H9 (cell line): ENCODE results near the gene LRRC52. TPM values are rescaled to one million over a fixed set of nuclear protein-coding genes. Genes with fewer than 3 reads are reported as not detected.

ENCODE experiments used
- DNase-seq: peaks from one replicate; pipeline ENCODE4 v3.0.0-alpha.2; 2017
- H2AFZ ChIP-seq: one replicate; pipeline ENCODE4 v1.6.1; 2013; ENCODE audit warnings: mild to moderate bottlenecking, low read length, control low read depth, moderate library complexity
- H2AK5ac ChIP-seq: 2 replicates; pipeline ENCODE4 v1.6.1; 2013; ENCODE audit warnings: low read length, control low read depth, mixed read lengths; ENCODE audit not compliant: insufficient read length
- H2BK120ac ChIP-seq: one replicate; pipeline ENCODE4 v1.6.1; 2013; ENCODE audit warnings: low read depth, mild to moderate bottlenecking, low read length, control low read depth, inconsistent platforms; ENCODE audit not compliant: poor library complexity, severe bottlenecking
- H2BK12ac ChIP-seq: 2 replicates; pipeline ENCODE4 v1.6.1; 2013; ENCODE audit warnings: low read length, control low read depth, mixed read lengths, low read depth; ENCODE audit not compliant: insufficient read length
- H2BK15ac ChIP-seq: 2 replicates; pipeline ENCODE4 v1.6.1; 2013; ENCODE audit warnings: low read depth, low read length, control low read depth
- H2BK20ac ChIP-seq: one replicate; pipeline ENCODE4 v1.6.1; 2013; ENCODE audit warnings: low read depth, mild to moderate bottlenecking, low read length, control low read depth, inconsistent platforms; ENCODE audit not compliant: poor library complexity, severe bottlenecking
- H2BK5ac ChIP-seq: 2 replicates; pipeline ENCODE4 v1.6.1; 2013; ENCODE audit warnings: low read length, control low read depth, mixed read lengths; ENCODE audit not compliant: insufficient read length
- H3K14ac ChIP-seq: 2 replicates; pipeline ENCODE4 v1.6.1; 2013; ENCODE audit warnings: low read length, control low read depth; ENCODE audit not compliant: insufficient read depth
- H3K18ac ChIP-seq: 2 replicates; pipeline ENCODE4 v1.6.1; 2013; ENCODE audit warnings: low read depth, mild to moderate bottlenecking, mixed read lengths, low read length, control low read depth; ENCODE audit not compliant: insufficient read length
- H3K23ac ChIP-seq: 2 replicates; pipeline ENCODE4 v1.6.1; 2013; ENCODE audit warnings: low read length, control low read depth, mixed read lengths, low read depth; ENCODE audit not compliant: insufficient read length
- H3K23me2 ChIP-seq: 2 replicates; pipeline ENCODE4 v1.6.1; 2013; ENCODE audit warnings: low read depth, mild to moderate bottlenecking, mixed read lengths, low read length, control low read depth; ENCODE audit not compliant: insufficient read length, poor library complexity, severe bottlenecking
- H3K27ac ChIP-seq: 2 replicates; pipeline ENCODE4 v1.5.1; 2013; ENCODE audit warnings: low read length, control low read depth, mixed read lengths, low read depth; ENCODE audit not compliant: insufficient read length
- H3K27me3 ChIP-seq: 2 replicates; pipeline ENCODE4 v1.6.1; 2013; ENCODE audit warnings: low read length, control low read depth, inconsistent platforms; ENCODE audit not compliant: insufficient read depth
- H3K4ac ChIP-seq: 2 replicates; pipeline ENCODE4 v1.6.1; 2013; ENCODE audit warnings: low read depth, mild to moderate bottlenecking, control low read depth, inconsistent platforms, low read length, moderate library complexity
- H3K4me1 ChIP-seq: 2 replicates; pipeline ENCODE4 v1.6.1; 2013; ENCODE audit warnings: low read length, control low read depth, inconsistent platforms; ENCODE audit not compliant: insufficient read depth
- H3K4me2 ChIP-seq: 2 replicates; pipeline ENCODE4 v1.6.1; 2013; ENCODE audit warnings: low read length, control low read depth, mixed read lengths; ENCODE audit not compliant: insufficient read length, insufficient read depth
- H3K56ac ChIP-seq: 2 replicates; pipeline ENCODE4 v1.6.1; 2013; ENCODE audit warnings: low read depth, mild to moderate bottlenecking, mixed read lengths, low read length, control low read depth; ENCODE audit not compliant: insufficient read length
- H3K79me1 ChIP-seq: 2 replicates; pipeline ENCODE4 v1.6.1; 2013; ENCODE audit warnings: low read depth, mild to moderate bottlenecking, moderate library complexity, low read length, control low read depth, inconsistent platforms; ENCODE audit not compliant: insufficient read depth, poor library complexity, severe bottlenecking
- H3K79me2 ChIP-seq: 2 replicates; pipeline ENCODE4 v1.6.1; 2013; ENCODE audit warnings: low read length, control low read depth, inconsistent platforms; ENCODE audit not compliant: insufficient read depth
- H3K9ac ChIP-seq: 2 replicates; pipeline ENCODE4 v1.6.1; 2013; ENCODE audit warnings: low read length, control low read depth, mixed read lengths; ENCODE audit not compliant: insufficient read length; ENCODE audit errors: extremely low read depth
- H3K9me3 ChIP-seq: one replicate; pipeline ENCODE4 v1.6.1; 2013; ENCODE audit warnings: low read depth, low read length, inconsistent platforms; ENCODE audit not compliant: control insufficient read depth
- H3T11ph ChIP-seq: one replicate; pipeline ENCODE4 v1.6.1; 2013; ENCODE audit warnings: mild to moderate bottlenecking, low read length, control low read depth, inconsistent platforms
- H4K20me1 ChIP-seq: one replicate; pipeline ENCODE4 v1.6.1; 2013; ENCODE audit not compliant: control insufficient read depth, insufficient read length, insufficient read depth
- H4K5ac ChIP-seq: 2 replicates; pipeline ENCODE4 v1.6.1; 2013; ENCODE audit warnings: low read depth, mild to moderate bottlenecking, mixed read lengths, low read length, control low read depth; ENCODE audit not compliant: insufficient read length
- H4K8ac ChIP-seq: replicated peaks from 2 replicates; pipeline ENCODE4 v1.6.1; 2013; ENCODE audit warnings: low read length, control low read depth, mixed read lengths, low read depth; ENCODE audit not compliant: insufficient read length
- H4K91ac ChIP-seq: 2 replicates; pipeline ENCODE4 v1.6.1; 2013; ENCODE audit warnings: low read depth, mild to moderate bottlenecking, moderate library complexity, mixed read lengths, low read length, control low read depth; ENCODE audit not compliant: insufficient read length
- H3K27ac Mint-ChIP-seq, 3 experiments: 2 replicates in 2 of 3; 3 replicates in 1 of 3; pipeline ENCODE4 v1.8.0; 2020 to 2021; ENCODE audit warnings: mixed read lengths in 3 of 3, mild to moderate bottlenecking in 1 of 3, moderate library complexity in 1 of 3
- H3K27me3 Mint-ChIP-seq: 2 replicates; pipeline ENCODE4 v1.8.0; 2021; ENCODE audit warnings: low read depth, mild to moderate bottlenecking, moderate library complexity, mixed read lengths
- H3K36me3 Mint-ChIP-seq, 3 experiments: 2 replicates in 2 of 3; 3 replicates in 1 of 3; pipeline ENCODE4 v1.8.0; 2020 to 2021; ENCODE audit warnings: low read depth in 3 of 3, mixed read lengths in 3 of 3; ENCODE audit not compliant: insufficient read depth in 1 of 3
- H3K4me1 Mint-ChIP-seq, 2 experiments: 2 replicates each; pipeline ENCODE4 v1.8.0; 2020; ENCODE audit warnings: mixed read lengths in 2 of 2
- H3K4me3 Mint-ChIP-seq, 2 experiments: 2 replicates in 1 of 2; 3 replicates in 1 of 2; pipeline ENCODE4 v1.8.0; 2020 to 2021; ENCODE audit warnings: mild to moderate bottlenecking in 2 of 2, mixed read lengths in 2 of 2, moderate library complexity in 1 of 2
- H3K9me3 Mint-ChIP-seq, 2 experiments: 2 replicates in 1 of 2; 3 replicates in 1 of 2; pipeline ENCODE4 v1.8.0; 2020; ENCODE audit warnings: mild to moderate bottlenecking in 2 of 2, mixed read lengths in 2 of 2, moderate library complexity in 1 of 2
- total RNA-seq: library from RNA; stranded (reverse); gene quantifications from 2 replicates; pipeline ENCODE4 v1.2.1, GENCODE V29; 2021
- TF ChIP-seq, protein P1 (sequence below): fragments of 200-600 bp; sonication (generic); conservative IDR thresholded peaks from 3 replicates; pipeline ENCODE4 v1.8.0; 2021; ENCODE audit warnings: antibody characterized with exemption, mild to moderate bottlenecking

Gene LRRC52
- total RNA-seq, 1 experiment from 2014 or later: not detected

GRCh38 chr1:165574295-165574694 is 30.5 kb downstream of the LRRC52 start:
- Histone ChIP-seq H4K91ac (no peak overlapping the region), H3K56ac (no peak overlapping the region)
- H3K27ac Mint-ChIP-seq: no peak overlapping the region

More at GRCh38 chr1:165574295-165574694, 30.5 kb downstream of the LRRC52 start:
- TF ChIP-seq, protein P1, sequence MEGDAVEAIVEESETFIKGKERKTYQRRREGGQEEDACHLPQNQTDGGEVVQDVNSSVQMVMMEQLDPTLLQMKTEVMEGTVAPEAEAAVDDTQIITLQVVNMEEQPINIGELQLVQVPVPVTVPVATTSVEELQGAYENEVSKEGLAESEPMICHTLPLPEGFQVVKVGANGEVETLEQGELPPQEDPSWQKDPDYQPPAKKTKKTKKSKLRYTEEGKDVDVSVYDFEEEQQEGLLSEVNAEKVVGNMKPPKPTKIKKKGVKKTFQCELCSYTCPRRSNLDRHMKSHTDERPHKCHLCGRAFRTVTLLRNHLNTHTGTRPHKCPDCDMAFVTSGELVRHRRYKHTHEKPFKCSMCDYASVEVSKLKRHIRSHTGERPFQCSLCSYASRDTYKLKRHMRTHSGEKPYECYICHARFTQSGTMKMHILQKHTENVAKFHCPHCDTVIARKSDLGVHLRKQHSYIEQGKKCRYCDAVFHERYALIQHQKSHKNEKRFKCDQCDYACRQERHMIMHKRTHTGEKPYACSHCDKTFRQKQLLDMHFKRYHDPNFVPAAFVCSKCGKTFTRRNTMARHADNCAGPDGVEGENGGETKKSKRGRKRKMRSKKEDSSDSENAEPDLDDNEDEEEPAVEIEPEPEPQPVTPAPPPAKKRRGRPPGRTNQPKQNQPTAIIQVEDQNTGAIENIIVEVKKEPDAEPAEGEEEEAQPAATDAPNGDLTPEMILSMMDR: no peak
- Histone ChIP-seq H4K5ac (no peak overlapping the region), H3K4ac (no peak overlapping the region), H3K18ac (no peak overlapping the region), H2BK5ac (no peak overlapping the region), H2BK15ac (no peak overlapping the region), H3K9ac (no peak overlapping the region), H3K79me1 (no peaks in the 10 kb centered on the region), H3K23me2 (no peaks in the 10 kb centered on the region), H3K27me3 (no peaks in the 10 kb centered on the region), H3K79me2 (no peaks in the 10 kb centered on the region), H3K4me1 (no peaks in the 10 kb centered on the region), H3K23ac (no peak overlapping the region), H3K9me3 (no peaks in the 10 kb centered on the region), H3T11ph (no peak overlapping the region), H2BK20ac (no peak overlapping the region), H4K8ac (no peak overlapping the region), H2BK120ac (no peak overlapping the region), H3K14ac (no peak overlapping the region), H2AK5ac (no peak overlapping the region), H3K4me2 (no peak overlapping the region), H3K27ac (no peak overlapping the region), H4K20me1 (no peaks in the 10 kb centered on the region), H2BK12ac (no peak overlapping the region), H2AFZ (no peak overlapping the region)
- no peaks in the 10 kb centered on the region for H3K36me3 Mint-ChIP-seq
- no peaks in the 10 kb centered on the region for H3K9me3 Mint-ChIP-seq
- H3K27me3 Mint-ChIP-seq: peaks cover 2% of the 10 kb centered on the region; the same call in 1 of the 2 replicates
- no peaks in the 10 kb centered on the region for H3K4me1 Mint-ChIP-seq
- DNase-seq: no peak
- H3K4me3 Mint-ChIP-seq: no peak overlapping the region
